ENCODE results near the gene SENP3.

DNA sequence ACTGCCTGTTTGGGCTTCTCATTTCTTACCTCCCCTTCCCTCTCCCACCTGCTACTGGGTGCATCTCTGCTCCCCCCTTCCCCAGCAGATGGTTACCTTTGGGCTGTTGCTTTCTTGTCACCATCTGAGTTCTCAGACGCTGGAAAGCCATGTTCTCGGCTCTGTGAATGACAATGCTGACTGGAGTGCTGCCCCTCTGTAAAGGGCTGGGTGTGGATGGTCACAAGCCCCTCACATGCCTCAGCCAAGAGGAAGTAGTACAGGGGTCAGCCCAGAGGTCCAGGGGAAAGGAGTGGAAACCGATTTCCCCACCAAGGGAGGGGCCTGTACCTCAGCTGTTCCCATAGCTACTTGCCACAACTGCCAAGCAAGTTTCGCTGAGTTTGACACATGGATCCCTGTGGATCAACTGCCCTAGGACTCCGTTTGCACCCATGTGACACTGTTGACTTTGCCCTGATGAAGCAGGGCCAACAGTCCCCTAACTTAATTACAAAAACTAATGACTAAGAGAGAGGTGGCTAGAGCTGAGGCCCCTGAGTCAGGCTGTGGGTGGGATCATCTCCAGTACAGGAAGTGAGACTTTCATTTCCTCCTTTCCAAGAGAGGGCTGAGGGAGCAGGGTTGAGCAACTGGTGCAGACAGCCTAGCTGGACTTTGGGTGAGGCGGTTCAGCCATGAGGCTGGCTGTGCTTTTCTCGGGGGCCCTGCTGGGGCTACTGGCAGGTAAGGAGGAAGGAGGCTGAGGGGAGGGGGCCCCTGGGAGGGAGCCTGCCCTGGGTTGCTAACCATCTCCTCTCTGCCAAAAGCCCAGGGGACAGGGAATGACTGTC, 17.5 kb downstream of the SENP3 start, which contains the start of gene CD68:
- TF ChIP-seq, protein P1, sequence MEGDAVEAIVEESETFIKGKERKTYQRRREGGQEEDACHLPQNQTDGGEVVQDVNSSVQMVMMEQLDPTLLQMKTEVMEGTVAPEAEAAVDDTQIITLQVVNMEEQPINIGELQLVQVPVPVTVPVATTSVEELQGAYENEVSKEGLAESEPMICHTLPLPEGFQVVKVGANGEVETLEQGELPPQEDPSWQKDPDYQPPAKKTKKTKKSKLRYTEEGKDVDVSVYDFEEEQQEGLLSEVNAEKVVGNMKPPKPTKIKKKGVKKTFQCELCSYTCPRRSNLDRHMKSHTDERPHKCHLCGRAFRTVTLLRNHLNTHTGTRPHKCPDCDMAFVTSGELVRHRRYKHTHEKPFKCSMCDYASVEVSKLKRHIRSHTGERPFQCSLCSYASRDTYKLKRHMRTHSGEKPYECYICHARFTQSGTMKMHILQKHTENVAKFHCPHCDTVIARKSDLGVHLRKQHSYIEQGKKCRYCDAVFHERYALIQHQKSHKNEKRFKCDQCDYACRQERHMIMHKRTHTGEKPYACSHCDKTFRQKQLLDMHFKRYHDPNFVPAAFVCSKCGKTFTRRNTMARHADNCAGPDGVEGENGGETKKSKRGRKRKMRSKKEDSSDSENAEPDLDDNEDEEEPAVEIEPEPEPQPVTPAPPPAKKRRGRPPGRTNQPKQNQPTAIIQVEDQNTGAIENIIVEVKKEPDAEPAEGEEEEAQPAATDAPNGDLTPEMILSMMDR (IDR thresholded peaks at IDR 0.05) = no peak
- TF ChIP-seq POLR2A (IDR thresholded peaks at IDR 0.05) = peak; percentile 83

Data from right lobe of liver (tissue), 4 donors.